Stimulated activated CD4-positive, alpha-beta T cell treated with anti-CD3 and anti-CD28 coated beads, TNF-alpha, amount 100 ng/mL, for 48 hours (primary cell): Measurements from ENCODE around the gene TRAPPC12.

ENCODE experiments used
- DNase-seq, 3 donors: peaks; one replicate each; pipeline ENCODE4 v3.0.0-alpha.2; 2020; ENCODE audit warnings: low read depth in 3 of 3

The TRAPPC12 gene

GRCh38 chr2:3468296-3468988 lies 88.9 kb downstream of the TRAPPC12 start:
- DNase-seq, result no peak

- no peak for DNase-seq
These were observed 90.0 kb downstream of the TRAPPC12 start for GRCh38 chr2:3469486-3469885.

DNA sequence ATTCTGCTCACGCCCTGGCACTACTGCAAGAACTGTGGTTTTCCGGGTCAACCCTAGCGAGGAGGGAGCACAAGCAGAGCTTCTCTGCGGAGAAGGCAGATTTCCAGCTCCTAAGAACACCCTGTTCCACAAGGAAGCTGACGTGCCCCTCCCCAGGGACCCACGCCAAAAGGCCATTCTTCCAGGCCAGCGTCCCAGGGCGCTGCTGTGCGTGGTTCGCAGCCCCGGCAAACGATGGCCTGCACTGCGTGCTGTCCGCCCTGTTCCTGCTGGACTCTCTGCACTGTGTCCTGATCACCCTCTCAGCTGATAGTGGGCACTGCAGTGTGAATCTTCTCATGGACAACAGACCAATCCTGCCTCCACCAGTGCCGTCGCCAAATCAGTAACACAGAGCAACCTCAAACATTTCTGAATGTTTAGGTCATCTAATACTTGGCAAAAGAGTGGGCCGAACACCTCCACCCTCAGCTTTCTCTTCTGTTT lies 90.7 kb downstream of the TRAPPC12 start:
- DNase-seq, result no peak

- no peak for DNase-seq
These were observed 91.6 kb downstream of the TRAPPC12 start for GRCh38 chr2:3470856-3471737.

GRCh38 chr2:3472296-3472695 lies 92.8 kb downstream of the TRAPPC12 start:
- no peak for DNase-seq

- DNase-seq, result no peak
These were observed 93.5 kb downstream of the TRAPPC12 start for GRCh38 chr2:3472966-3473365.

- DNase-seq, result no peak
These were observed 96.3 kb downstream of the TRAPPC12 start for GRCh38 chr2:3475771-3476170.

DNA sequence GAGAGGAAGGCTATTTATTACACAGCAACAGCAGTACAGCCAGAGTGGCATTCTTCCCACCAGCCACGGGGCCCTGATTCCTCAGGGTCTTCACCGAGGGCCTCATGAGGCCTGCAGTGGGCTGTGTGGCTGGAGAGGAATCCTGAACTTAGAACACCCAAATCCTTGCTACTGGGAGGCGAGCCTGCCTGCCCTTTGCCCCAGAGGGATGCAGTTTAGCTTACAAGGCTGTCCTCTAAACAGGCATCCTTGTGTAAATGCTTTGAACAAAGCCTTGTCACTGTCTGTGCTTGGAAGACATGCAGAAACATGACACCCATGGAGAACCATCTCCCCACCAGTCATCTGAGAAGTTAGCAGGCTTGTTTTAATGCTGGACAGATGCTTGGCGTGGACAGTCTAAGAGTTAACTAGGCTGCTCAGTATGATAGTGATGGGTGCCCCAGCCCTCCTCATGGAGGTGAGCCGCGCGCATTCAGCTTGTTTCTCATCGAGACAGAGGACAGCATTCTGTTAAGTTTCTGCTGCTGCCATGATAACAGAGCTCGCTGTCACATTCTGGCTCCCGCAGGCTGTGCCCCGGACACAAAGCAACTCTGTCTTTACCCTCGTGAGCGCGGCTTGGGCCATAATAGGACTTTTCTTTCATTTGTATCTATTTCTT lies 97.0 kb downstream of the TRAPPC12 start:
- DNase-seq, result no peak

GRCh38 chr2:3476985-3477327 lies 97.5 kb downstream of the TRAPPC12 start:
- DNase-seq, result no peak

- no peak for DNase-seq
These were observed 99.4 kb downstream of the TRAPPC12 start for GRCh38 chr2:3478846-3479385.

GRCh38 chr2:3479430-3480320 lies 100.2 kb downstream of the TRAPPC12 start:
- no peak for DNase-seq

- no peak for DNase-seq
These were observed 101.0 kb downstream of the TRAPPC12 start for GRCh38 chr2:3480352-3481010.

GRCh38 chr2:3481011-3481400 lies 101.5 kb downstream of the TRAPPC12 start:
- no peak for DNase-seq

DNA sequence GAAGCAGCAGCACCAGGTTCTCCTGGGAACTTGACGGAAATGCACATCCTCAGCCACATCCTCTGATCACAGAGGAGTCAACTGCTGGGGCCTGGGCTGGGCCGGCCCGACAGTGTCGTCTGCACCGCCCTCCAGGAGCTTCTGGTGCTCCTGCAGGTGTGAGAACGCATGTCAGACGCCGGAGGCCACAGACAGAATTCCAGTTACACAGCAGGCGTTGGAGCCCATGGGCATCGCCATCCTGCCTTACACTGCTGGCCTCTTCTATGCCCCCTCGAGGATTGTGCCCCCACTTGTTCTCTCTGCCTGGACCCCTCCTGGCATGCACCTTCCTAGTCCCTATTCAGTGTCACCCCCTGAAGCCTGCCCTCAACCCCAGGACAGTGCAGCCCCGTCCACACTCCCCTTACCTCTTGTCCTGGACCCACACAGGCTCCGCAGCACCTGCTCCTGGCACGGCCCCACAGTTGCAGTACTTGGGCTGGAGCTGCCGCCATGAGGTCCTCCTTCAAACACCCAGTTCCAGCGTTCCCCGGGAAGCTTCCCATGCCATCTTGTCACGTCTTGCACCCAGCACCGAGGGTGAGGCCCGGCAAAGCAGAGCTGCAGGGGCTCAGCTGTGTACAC lies 102.4 kb downstream of the TRAPPC12 start:
- DNase-seq, result no peak

DNA sequence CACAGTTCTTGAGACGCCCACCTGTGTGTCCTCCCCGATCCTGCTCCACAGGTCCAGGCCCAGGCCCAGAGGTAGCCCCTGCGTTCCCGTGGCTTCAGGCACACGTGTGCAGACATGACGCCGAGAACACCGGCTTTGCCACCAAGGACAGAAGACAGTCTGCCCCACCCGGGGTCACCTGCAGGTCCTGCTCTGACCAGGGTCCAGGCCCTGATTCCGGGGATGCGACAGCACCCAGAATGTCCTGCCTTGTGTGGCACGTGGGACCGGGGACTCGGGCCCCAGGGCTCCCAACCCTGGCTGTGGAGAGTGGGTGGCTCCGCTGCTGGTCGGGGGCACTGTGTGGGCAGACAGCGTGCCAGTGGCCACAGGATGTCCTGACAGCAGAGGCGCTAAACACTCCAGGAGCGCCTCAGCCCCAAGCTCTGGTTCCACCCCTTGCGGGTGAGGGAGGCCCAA lies 102.9 kb downstream of the TRAPPC12 start:
- DNase-seq, result no peak

DNA sequence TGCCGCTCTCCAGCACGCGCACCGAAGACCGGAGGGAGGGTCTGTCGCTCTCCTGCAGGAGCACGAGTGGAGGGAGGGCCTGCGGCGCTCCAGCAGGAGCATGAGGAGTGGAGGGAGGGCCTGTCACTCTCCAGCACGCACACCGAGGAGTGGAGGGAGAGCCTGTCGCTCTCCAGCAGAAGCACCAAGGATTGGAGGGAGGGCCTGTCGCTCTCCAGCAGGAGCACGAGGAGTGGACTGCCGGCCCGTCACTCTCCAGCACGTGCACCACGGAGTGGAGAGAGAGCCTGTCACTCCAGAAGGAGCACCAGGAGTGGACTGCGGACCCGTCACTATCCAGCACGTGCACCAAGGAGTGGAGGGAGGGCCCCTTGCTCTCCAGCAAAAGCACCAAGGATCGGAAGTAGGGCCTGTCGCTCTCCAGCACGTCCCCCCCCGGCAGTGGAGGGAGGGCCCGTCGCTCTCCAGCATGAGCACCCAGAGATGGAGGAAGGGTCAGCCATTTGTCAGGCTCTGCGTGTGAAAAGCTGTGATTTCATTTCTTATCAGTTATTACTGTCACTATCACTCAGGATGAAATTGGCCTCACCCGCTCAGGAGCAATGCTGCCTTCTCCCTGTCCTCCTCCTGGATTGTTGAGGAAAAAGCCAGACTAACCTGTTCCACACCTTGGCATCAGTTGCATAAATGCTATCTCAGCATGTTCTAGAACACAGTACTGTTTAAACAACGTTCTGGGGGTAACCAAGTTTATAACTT lies 103.9 kb downstream of the TRAPPC12 start:
- no peak for DNase-seq

DNA sequence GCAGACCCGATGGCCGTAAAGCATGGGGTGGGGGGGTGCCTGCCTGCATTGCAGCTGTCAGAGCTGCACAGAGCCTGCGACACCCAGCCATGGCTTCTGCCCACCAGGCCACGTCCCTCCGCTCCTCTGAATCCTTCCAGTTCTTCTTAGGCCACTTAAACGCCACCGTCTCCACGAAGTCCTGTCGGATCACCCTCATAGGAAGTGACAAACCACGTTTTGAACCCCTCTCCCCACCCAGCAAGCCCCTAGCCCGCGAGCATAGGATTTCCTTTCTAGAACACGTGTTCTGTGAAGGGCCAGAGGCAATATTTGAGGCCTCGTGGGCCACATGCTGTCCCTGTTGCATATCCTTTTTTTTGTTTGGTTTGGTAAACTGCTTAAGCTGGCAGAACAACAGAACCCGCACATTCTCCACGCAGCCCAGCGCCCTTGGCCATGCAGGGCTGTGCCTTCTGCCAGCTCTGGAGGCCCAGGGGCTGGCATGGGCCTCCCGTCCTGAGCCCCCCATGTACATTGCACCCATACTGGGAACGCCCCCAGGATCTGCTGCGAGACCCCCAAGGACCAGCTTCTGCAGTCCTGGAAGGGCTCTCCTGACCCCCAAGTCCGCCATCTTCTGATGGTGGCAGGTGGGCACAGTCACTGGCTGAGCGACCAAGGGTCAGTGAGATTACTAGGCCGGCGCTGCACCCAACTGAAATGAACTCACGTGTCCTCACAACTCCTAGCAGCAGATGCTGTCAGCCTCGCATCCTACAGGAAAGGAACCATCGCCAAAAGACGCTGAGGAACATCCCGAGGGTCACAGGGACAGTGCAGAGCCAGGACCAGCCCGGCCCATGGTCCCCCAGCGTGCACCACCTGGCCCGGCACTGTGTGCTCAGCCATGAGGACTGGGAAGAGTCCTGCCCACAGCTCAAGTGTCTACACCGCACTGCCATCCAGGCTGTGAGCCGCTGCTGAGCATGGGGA lies 104.8 kb downstream of the TRAPPC12 start:
- DNase-seq, result no peak

DNA sequence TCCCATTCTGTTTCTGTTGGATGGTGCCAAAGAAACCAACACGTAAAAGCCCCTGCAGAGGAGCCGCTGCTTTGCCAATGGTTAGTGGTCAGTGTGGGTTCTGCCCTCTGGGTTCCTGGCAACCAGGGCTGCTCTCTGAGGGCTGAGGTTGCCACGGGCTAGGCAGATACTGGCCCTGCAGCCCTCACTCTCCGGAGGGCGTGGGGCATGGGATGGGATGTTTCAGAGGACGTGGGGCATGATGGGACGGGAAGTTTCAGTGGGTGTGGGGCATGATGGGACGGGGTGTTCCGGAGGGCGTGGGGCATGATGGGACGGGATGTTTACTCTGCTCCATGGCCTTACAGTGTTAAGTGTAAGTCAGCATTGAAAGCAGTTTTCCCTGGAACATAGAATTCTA lies 105.7 kb downstream of the TRAPPC12 start:
- no peak for DNase-seq
